WTC11 (cell line): ENCODE data around the gene CD69.

Experiments
- ATF6 ChIP-seq: sonication (generic); formaldehyde crosslinking; IDR thresholded peaks from 2 replicates; pipeline ENCODE4 v1.8.1; 2023; ENCODE audit warnings: mild to moderate bottlenecking, missing genetic modification reagents
- CTCF ChIP-seq: fragments of 200-600 bp; IDR thresholded peaks from 2 replicates; pipeline ENCODE4 v1.8.0; 2022; ENCODE audit warnings: antibody characterized with exemption
- GRHL2 ChIP-seq: fragments of 250-450 bp; sonication (Bioruptor Pico); IDR thresholded peaks from 2 replicates; pipeline ENCODE4 v1.8.0; 2022; ENCODE audit warnings: mild to moderate bottlenecking, moderate library complexity; ENCODE audit not compliant: insufficient replicate concordance, severe bottlenecking

- TF ChIP-seq ATF6 (CRISPR knock-in tag) (no peak), CTCF (no peak), GRHL2 (CRISPR knock-in tag) (no peak)
These were observed 27.7 kb downstream of the CD69 start, which contains the start of gene CLECL1 for GRCh38 chr12:9732921-9733461.
